Measurements from ENCODE around the gene VAV2.

VAV2 gene

GRCh38 chr9:133735931-133736330 lies 256.2 kb downstream of the VAV2 start:
- H3K36me3 ChIP-seq (ENCODE audit: control insufficient read depth, insufficient read depth, low read length), result no peaks in the 10 kb centered on the region
- no peak overlapping the region for H3K9ac ChIP-seq (ENCODE audit: low read length)
- no peak overlapping the region for H3K4me3 ChIP-seq (ENCODE audit: low read length)
- H3K9me3 ChIP-seq (ENCODE audit: control insufficient read depth, low read length), result no peaks in the 10 kb centered on the region
- peaks cover 15% of the 10 kb centered on the region for H3K4me1 ChIP-seq (ENCODE audit: control insufficient read depth, insufficient read depth, low read length)
- H3K27me3 ChIP-seq (ENCODE audit: control insufficient read depth, insufficient read depth, low read length), result peaks cover 4% of the 10 kb centered on the region

DNA sequence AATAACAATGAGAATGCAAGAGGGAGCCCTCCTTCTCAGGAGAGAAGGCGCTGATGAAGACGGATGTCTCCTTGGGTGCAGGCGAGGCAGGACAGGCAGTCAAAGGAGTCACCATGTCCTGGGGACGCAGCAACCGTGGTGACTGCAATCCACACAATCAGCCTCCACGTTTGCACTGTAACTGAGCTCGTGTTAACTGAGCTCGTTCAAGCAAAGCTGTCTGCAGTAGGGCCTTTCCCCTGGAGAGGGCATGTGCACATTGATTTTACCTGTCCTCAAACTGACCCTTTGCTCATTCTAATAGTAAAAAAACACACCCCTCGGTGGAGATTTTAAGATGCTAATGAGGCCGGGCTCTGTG lies 256.7 kb downstream of the VAV2 start:
- H3K9me3 ChIP-seq (ENCODE audit: control insufficient read depth, low read length), result no peaks in the 10 kb centered on the region
- H3K4me1 ChIP-seq (ENCODE audit: control insufficient read depth, insufficient read depth, low read length), result peaks cover 15% of the 10 kb centered on the region
- no peaks in the 10 kb centered on the region for H3K36me3 ChIP-seq (ENCODE audit: control insufficient read depth, insufficient read depth, low read length)
- H3K4me3 ChIP-seq (ENCODE audit: low read length), result no peak overlapping the region
- no peak overlapping the region for H3K9ac ChIP-seq (ENCODE audit: low read length)
- peaks cover 4% of the 10 kb centered on the region for H3K27me3 ChIP-seq (ENCODE audit: control insufficient read depth, insufficient read depth, low read length)

DNA sequence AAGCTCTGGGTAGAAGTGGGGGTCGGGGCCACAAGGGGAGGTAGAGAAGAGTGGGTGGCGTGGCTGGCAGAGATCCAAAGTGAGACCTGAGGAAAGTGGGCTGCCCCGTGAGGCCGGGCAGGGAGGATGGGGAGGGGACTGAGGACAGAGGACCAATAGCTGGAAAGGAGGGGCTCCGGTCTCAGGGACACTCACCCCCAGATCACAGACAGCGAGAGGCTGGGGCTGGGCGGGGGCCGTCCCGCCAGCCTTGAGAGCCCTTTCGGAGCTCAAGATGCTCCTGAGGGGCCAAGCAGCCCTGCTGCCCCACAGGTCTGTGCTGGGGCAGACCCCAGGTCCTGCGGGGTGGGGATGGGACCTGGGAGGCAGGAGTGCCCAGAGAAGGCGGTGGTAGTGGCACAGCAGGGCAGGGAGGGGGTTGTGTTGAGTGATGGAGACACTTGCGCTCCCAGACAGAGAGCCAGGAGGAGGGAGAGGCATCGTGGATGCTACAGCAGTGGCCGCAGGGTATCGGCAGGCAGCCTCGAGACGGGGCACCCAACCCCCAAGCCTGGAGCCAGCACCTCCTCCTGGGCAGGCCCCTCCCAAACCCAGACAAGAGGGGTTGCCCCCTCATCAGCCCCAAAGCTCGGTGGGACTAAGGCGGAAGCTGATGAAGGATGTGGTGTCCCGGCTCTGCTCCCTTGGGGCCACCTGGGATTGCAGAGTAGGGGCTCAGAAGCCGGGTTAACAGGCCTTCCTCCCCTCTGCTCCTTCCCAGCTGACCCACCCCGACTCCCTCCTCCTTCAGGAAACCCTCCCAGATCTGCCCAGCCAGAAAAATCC lies 257.3 kb downstream of the VAV2 start:
- H3K27me3 ChIP-seq (ENCODE audit: control insufficient read depth, insufficient read depth, low read length), result peaks cover 4% of the 10 kb centered on the region
- H3K4me1 ChIP-seq (ENCODE audit: control insufficient read depth, insufficient read depth, low read length), result peaks cover 15% of the 10 kb centered on the region
- no peaks in the 10 kb centered on the region for H3K9me3 ChIP-seq (ENCODE audit: control insufficient read depth, low read length)
- no peak overlapping the region for H3K9ac ChIP-seq (ENCODE audit: low read length)
- H3K36me3 ChIP-seq (ENCODE audit: control insufficient read depth, insufficient read depth, low read length), result no peaks in the 10 kb centered on the region
- H3K4me3 ChIP-seq (ENCODE audit: low read length), result no peak overlapping the region

- Histone ChIP-seq H3K9me3 (ENCODE audit: control insufficient read depth, low read length) (no peaks in the 10 kb centered on the region), H3K36me3 (ENCODE audit: control insufficient read depth, insufficient read depth, low read length) (no peaks in the 10 kb centered on the region), H3K4me3 (ENCODE audit: low read length) (no peak overlapping the region), H3K9ac (ENCODE audit: low read length) (no peak overlapping the region), H3K27me3 (ENCODE audit: control insufficient read depth, insufficient read depth, low read length) (peaks cover 4% of the 10 kb centered on the region), H3K4me1 (ENCODE audit: control insufficient read depth, insufficient read depth, low read length) (peaks cover 15% of the 10 kb centered on the region)
Observed at GRCh38 chr9:133733796-133734533, 258.2 kb downstream of the VAV2 start.

DNA sequence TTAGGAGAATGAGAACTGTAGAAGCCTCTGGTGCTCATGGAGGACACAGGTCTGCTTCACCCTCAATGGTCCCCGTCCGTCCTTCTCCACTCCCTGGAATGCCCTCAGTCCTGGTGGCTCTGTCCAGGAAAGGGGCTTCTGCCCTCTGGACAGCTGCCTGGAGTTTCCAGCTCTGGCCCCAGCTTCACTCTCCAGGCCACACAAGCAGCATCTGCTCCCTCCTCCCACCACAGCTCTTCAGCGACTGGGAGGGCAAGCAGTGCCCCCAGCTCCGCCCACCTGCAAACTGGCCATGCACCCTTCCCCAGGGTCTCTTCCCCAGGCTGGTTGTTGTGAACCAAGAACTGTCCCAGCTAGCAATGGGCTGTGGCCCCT lies 258.7 kb downstream of the VAV2 start:
- H3K9me3 ChIP-seq (ENCODE audit: control insufficient read depth, low read length), result no peaks in the 10 kb centered on the region
- no peak overlapping the region for H3K9ac ChIP-seq (ENCODE audit: low read length)
- H3K27me3 ChIP-seq (ENCODE audit: control insufficient read depth, insufficient read depth, low read length), result peaks cover under 1% of the 10 kb centered on the region
- peaks cover 12% of the 10 kb centered on the region for H3K4me1 ChIP-seq (ENCODE audit: control insufficient read depth, insufficient read depth, low read length)
- no peaks in the 10 kb centered on the region for H3K36me3 ChIP-seq (ENCODE audit: control insufficient read depth, insufficient read depth, low read length)
- H3K4me3 ChIP-seq (ENCODE audit: low read length), result no peak overlapping the region

GRCh38 chr9:133732639-133733408 lies 259.3 kb downstream of the VAV2 start:
- Histone ChIP-seq H3K4me3 (ENCODE audit: low read length) (no peak overlapping the region), H3K9ac (ENCODE audit: low read length) (no peak overlapping the region), H3K9me3 (ENCODE audit: control insufficient read depth, low read length) (no peaks in the 10 kb centered on the region), H3K4me1 (ENCODE audit: control insufficient read depth, insufficient read depth, low read length) (peaks cover 7% of the 10 kb centered on the region), H3K27me3 (ENCODE audit: control insufficient read depth, insufficient read depth, low read length) (no peaks in the 10 kb centered on the region), H3K36me3 (ENCODE audit: control insufficient read depth, insufficient read depth, low read length) (no peaks in the 10 kb centered on the region)

GRCh38 chr9:133731876-133732638 lies 260.1 kb downstream of the VAV2 start:
- Histone ChIP-seq H3K27me3 (ENCODE audit: control insufficient read depth, insufficient read depth, low read length) (no peaks in the 10 kb centered on the region), H3K4me1 (ENCODE audit: control insufficient read depth, insufficient read depth, low read length) (no peaks in the 10 kb centered on the region), H3K9ac (ENCODE audit: low read length) (no peak overlapping the region), H3K36me3 (ENCODE audit: control insufficient read depth, insufficient read depth, low read length) (no peaks in the 10 kb centered on the region), H3K9me3 (ENCODE audit: control insufficient read depth, low read length) (no peaks in the 10 kb centered on the region), H3K4me3 (ENCODE audit: low read length) (no peak overlapping the region)

DNA sequence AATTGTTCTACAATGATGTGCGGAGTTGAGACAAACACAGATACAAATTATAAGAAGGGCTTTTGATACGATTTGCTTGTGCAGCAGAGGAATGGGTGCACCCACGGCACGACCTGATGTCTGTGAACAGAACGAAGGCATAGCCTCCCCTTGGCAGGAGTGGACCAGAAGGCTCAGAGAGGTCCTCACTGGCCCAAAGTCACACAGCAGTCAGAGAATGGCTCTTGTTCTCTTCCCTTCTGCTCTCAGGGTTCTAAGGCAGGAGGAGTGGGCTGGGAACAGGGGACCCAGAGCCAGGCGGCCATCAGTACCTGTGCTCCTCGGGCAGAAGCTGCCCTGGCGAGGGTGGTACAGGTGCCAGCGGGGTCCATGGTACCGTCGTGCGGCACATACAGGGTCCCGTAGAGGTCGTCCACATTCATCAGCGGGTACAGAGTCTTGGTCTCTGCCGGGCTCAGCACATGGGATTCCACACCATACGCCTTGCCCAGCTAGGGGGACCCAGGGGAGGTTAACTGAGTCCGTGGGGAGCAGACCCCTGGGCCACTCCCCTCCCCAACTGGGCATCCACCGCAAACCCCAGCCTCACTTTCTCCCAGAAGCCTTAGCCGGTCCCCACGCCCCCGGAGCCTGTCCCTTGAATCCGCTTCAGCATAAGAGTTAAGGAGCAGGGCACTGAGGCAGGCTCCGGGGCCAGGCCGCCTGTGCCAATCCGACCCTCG lies 261.0 kb downstream of the VAV2 start:
- H3K4me3 ChIP-seq (ENCODE audit: low read length), result no peak overlapping the region
- H3K9me3 ChIP-seq (ENCODE audit: control insufficient read depth, low read length), result no peaks in the 10 kb centered on the region
- no peak overlapping the region for H3K9ac ChIP-seq (ENCODE audit: low read length)
- no peaks in the 10 kb centered on the region for H3K4me1 ChIP-seq (ENCODE audit: control insufficient read depth, insufficient read depth, low read length)
- H3K36me3 ChIP-seq (ENCODE audit: control insufficient read depth, insufficient read depth, low read length), result no peaks in the 10 kb centered on the region
- H3K27me3 ChIP-seq (ENCODE audit: control insufficient read depth, insufficient read depth, low read length), result no peaks in the 10 kb centered on the region

DNA sequence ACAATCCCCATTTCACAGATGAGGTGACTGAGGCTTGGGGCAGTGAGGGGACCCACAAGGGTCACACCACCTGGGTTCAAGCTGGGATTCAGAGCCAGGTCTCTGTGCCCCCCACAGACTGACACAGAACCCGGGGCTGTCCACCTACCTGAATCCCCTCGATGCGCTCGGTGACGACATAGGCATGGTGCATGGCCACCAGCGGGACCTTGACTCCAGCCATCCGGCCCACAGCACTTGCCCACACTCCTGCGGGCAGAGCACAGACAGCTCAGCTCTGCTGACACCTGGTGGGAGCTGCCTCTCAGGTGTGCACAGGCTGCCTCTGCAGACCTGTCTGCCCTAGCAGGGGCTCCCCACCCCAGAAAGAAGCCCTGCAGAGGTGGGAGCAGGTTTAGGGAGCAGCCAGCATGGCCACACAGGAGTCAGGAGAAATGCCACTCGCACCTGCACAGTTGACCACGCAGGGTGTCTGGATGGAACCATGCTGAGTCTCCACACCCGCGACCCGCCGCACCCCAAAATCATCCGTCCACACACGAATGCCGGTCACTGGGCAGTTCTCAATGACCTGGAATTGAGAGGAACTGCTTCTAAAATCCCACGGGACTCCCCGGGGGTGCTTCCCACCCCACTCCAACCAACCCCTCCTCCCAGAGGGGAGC lies 262.4 kb downstream of the VAV2 start:
- Histone ChIP-seq H3K27me3 (ENCODE audit: control insufficient read depth, insufficient read depth, low read length) (no peaks in the 10 kb centered on the region), H3K4me1 (ENCODE audit: control insufficient read depth, insufficient read depth, low read length) (no peaks in the 10 kb centered on the region), H3K9ac (ENCODE audit: low read length) (no peak overlapping the region), H3K9me3 (ENCODE audit: control insufficient read depth, low read length) (no peaks in the 10 kb centered on the region), H3K36me3 (ENCODE audit: control insufficient read depth, insufficient read depth, low read length) (no peaks in the 10 kb centered on the region), H3K4me3 (ENCODE audit: low read length) (no peak overlapping the region)

DNA sequence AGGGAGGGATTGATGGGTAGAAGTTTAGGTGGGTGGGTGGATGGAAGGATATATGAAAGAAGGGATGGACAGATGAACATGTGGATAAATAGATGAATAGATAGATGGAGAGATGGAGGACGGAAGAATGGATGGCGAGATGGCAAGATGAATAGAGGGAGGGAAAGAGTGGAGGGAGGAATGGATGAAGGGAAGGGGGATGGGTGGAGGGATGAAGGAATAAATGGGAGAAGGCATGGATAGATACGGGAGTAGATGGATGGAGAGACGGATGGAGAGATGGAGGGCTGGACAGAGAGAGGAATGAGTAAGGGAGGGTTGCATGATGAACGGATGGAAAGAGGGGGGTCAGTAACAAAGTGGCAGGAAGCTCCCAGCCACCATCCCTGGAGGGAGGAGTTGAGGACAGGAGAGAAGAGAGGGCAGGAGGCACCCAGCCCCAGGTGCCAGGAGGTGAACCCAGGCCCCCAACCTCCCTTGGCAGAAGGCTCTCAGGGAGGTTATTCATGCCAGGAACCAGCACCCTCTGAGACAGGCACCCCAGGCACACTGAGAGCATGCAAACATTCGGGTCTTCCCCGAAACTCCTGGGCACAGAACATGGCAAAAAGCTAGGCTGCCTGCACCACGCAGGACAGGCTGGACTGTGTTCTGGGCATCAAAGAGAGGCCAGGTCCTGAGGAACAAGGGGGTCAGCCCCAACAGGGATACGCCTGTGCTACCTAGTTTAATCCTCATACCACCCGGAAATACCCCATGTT lies 263.1 kb downstream of the VAV2 start:
- no peak overlapping the region for H3K9ac ChIP-seq (ENCODE audit: low read length)
- no peaks in the 10 kb centered on the region for H3K27me3 ChIP-seq (ENCODE audit: control insufficient read depth, insufficient read depth, low read length)
- no peaks in the 10 kb centered on the region for H3K36me3 ChIP-seq (ENCODE audit: control insufficient read depth, insufficient read depth, low read length)
- H3K4me1 ChIP-seq (ENCODE audit: control insufficient read depth, insufficient read depth, low read length), result no peaks in the 10 kb centered on the region
- H3K4me3 ChIP-seq (ENCODE audit: low read length), result no peak overlapping the region
- no peaks in the 10 kb centered on the region for H3K9me3 ChIP-seq (ENCODE audit: control insufficient read depth, low read length)

All from mucosa of stomach (tissue), 1 donor.